Colonic mucosa (tissue), 4 donors: Measurements from ENCODE around the gene TBX1. TPM values are rescaled to one million over a fixed set of nuclear protein-coding genes. Genes with fewer than 3 reads are reported as not detected.

Experiments used
- DNase-seq: peaks from one replicate; pipeline ENCODE4 v3.0.0-alpha.2; 2020
- H3K27ac ChIP-seq: fragments of 200-600 bp; one replicate; pipeline ENCODE4 v1.8.0; 2021
- H3K27me3 ChIP-seq: fragments of 200-600 bp; one replicate; pipeline ENCODE4 v1.8.0; 2021
- H3K36me3 ChIP-seq: fragments of 200-600 bp; one replicate; pipeline ENCODE4 v1.8.0; 2021
- H3K4me1 ChIP-seq: fragments of 200-600 bp; one replicate; pipeline ENCODE4 v1.8.0; 2021; ENCODE audit warnings: mild to moderate bottlenecking
- H3K4me3 ChIP-seq: fragments of 200-600 bp; one replicate; pipeline ENCODE4 v1.8.0; 2021
- H3K9ac ChIP-seq, 2 donors: one replicate each; pipeline ENCODE4 v1.7.0; 2013; ENCODE audit warnings: control low read depth in 2 of 2, low read depth in 2 of 2, low read length in 2 of 2
- H3K9me3 ChIP-seq: fragments of 200-600 bp; one replicate; pipeline ENCODE4 v1.8.0; 2021
- CTCF ChIP-seq: fragments of 200-600 bp; IDR thresholded peaks from one replicate; pipeline ENCODE4 v1.8.0; 2022; ENCODE audit warnings: antibody characterized with exemption, mild to moderate bottlenecking
- intact Hi-C: fragments of 100-400 bp; cut with DNase I; formaldehyde crosslinking; loops from one replicate; pipeline ENCODE4 v1.14.1; 2022
- total RNA-seq, 2 donors: library from RNA; stranded (reverse); fragmentation: NEBNext Ultra II Directional in 1 of 2; extraction: Animal tissue kit (Norgen Biotek cat#: 25700) in 1 of 2; gene quantifications; one replicate each; pipeline ENCODE4 v1.2.1, GENCODE V29; 2021
- donor health status: healthy.
- donor health status: DM: no; HTN: no; CAD: no.
- donor health status: DM: no; HTN: no; CAD: no.

The TBX1 gene
- total RNA-seq, 2 donors from 2014 or later, result 0.80 to 1.9 TPM

- Histone ChIP-seq H3K27ac (no peak overlapping the region), H3K4me1 (no peaks in the 10 kb centered on the region), H3K4me3 (no peak overlapping the region), H3K27me3 (no peaks in the 10 kb centered on the region), H3K9me3 (no peaks in the 10 kb centered on the region), H3K36me3 (no peaks in the 10 kb centered on the region), H3K9ac (no peak overlapping the region)
- TF ChIP-seq CTCF, result no peak
- no peak for DNase-seq
- intact Hi-C loops, result no loop called here
Measured at GRCh38 chr22:19793661-19794310, 33.2 kb downstream of the TBX1 start.

- no peaks in the 10 kb centered on the region for H3K27me3 ChIP-seq
- intact Hi-C loops, result no loop called here
- no peaks in the 10 kb centered on the region for H3K9me3 ChIP-seq
- H3K9ac ChIP-seq, result no peak overlapping the region
- no peaks in the 10 kb centered on the region for H3K36me3 ChIP-seq
- H3K27ac ChIP-seq, result no peak overlapping the region
- no peak for TF ChIP-seq CTCF
- DNase-seq, result no peak
- no peak overlapping the region for H3K4me3 ChIP-seq
- H3K4me1 ChIP-seq, result no peaks in the 10 kb centered on the region
Measured at GRCh38 chr22:19795617-19796008, 35.0 kb downstream of the TBX1 start.

- Histone ChIP-seq H3K9ac (no peak overlapping the region), H3K36me3 (no peaks in the 10 kb centered on the region), H3K27ac (no peak overlapping the region), H3K27me3 (no peaks in the 10 kb centered on the region), H3K4me3 (no peak overlapping the region), H3K9me3 (no peaks in the 10 kb centered on the region), H3K4me1 (no peaks in the 10 kb centered on the region)
- intact Hi-C loops, result no loop called here
- no peak for TF ChIP-seq CTCF
- no peak for DNase-seq
Measured at GRCh38 chr22:19796160-19796559, 35.6 kb downstream of the TBX1 start.

- no peak for TF ChIP-seq CTCF
- Histone ChIP-seq H3K4me3 (no peak overlapping the region), H3K4me1 (no peaks in the 10 kb centered on the region), H3K9me3 (no peaks in the 10 kb centered on the region), H3K36me3 (no peaks in the 10 kb centered on the region), H3K27me3 (no peaks in the 10 kb centered on the region), H3K27ac (no peak overlapping the region), H3K9ac (no peak overlapping the region)
- intact Hi-C loops, result no loop called here
- no peak for DNase-seq
Measured at GRCh38 chr22:19797086-19798002, 36.8 kb downstream of the TBX1 start.

- intact Hi-C loops, result no loop called here
- TF ChIP-seq CTCF, result no peak
- no peaks in the 10 kb centered on the region for H3K27me3 ChIP-seq
Measured at GRCh38 chr22:19798003-19798665, 37.6 kb downstream of the TBX1 start.

More at GRCh38 chr22:19798003-19798665, 37.6 kb downstream of the TBX1 start:
- Histone ChIP-seq H3K27ac (no peak overlapping the region), H3K4me1 (no peaks in the 10 kb centered on the region), H3K36me3 (no peaks in the 10 kb centered on the region), H3K4me3 (no peak overlapping the region), H3K9ac (no peak overlapping the region), H3K9me3 (no peaks in the 10 kb centered on the region)
- no peak for DNase-seq
